Transverse colon (tissue), 4 donors: ENCODE measurements around the gene RNF113B. TPM values are rescaled to one million over a fixed set of nuclear protein-coding genes. Genes with fewer than 3 reads are reported as not detected.
A peak's percentile ranks its signal among the peaks of the same experiment; 100 is the strongest.

Experiments used
- DNase-seq: peaks from one replicate; pipeline ENCODE4 v3.0.0-alpha.2; 2019
- H3K27ac ChIP-seq, 4 donors: fragments of 200-600 bp; sonication (generic); 2 replicates each; pipeline ENCODE4 v1.5.1; 2016 to 2018; ENCODE audit warnings: inconsistent platforms in 4 of 4
- H3K27me3 ChIP-seq: fragments of 200-600 bp; sonication (generic); 2 replicates; pipeline ENCODE4 v1.5.1; 2017; ENCODE audit warnings: inconsistent platforms
- H3K36me3 ChIP-seq, 4 donors: fragments of 200-600 bp; sonication (generic); 2 replicates each; pipeline ENCODE4 v1.5.1; 2017 to 2019; ENCODE audit warnings: inconsistent platforms in 4 of 4
- H3K4me1 ChIP-seq, 4 donors: fragments of 200-600 bp; sonication (generic); 2 replicates each; pipeline ENCODE4 v1.5.1; 2017 to 2020; ENCODE audit warnings: inconsistent platforms in 4 of 4
- H3K4me3 ChIP-seq, 4 donors: fragments of 200-600 bp; sonication (generic); 1 replicate in 1 of 4; 2 replicates in 3 of 4; pipeline versions ENCODE4 v1.5.1 to v1.6.1; 2017 to 2019; ENCODE audit warnings: inconsistent platforms in 4 of 4
- H3K9me3 ChIP-seq, 2 donors: fragments of 200-600 bp; sonication (generic); 2 replicates each; pipeline ENCODE4 v1.5.1; 2017 to 2019; ENCODE audit warnings: inconsistent platforms in 2 of 2
- CTCF ChIP-seq, 5 experiments: fragments of 200-600 bp in 3 of 5; fragments of 450-650 bp in 2 of 5; sonication (generic) in 3 of 5; IDR thresholded peaks; 1 replicate in 2 of 5; 2 replicates in 3 of 5; pipeline ENCODE4 v1.5.1; 2016 to 2017; ENCODE audit warnings: antibody characterized with exemption in 5 of 5, inconsistent platforms in 3 of 5, mild to moderate bottlenecking in 2 of 5, moderate library complexity in 1 of 5
- EP300 ChIP-seq: sonication (generic); formaldehyde crosslinking; IDR thresholded peaks from one replicate; pipeline ENCODE4 v1.6.1; 2017; ENCODE audit warnings: antibody characterized with exemption, low read depth
- POLR2A ChIP-seq: fragments of 450-650 bp; IDR thresholded peaks from one replicate; pipeline ENCODE4 v1.6.1; 2016; ENCODE audit warnings: antibody characterized with exemption, mild to moderate bottlenecking, moderate library complexity
- POLR2AphosphoS5 ChIP-seq, 3 donors: sonication (generic); formaldehyde crosslinking; IDR thresholded peaks; one replicate each; pipeline ENCODE4 v1.6.1; 2016; ENCODE audit warnings: antibody characterized with exemption in 3 of 3
- WGBS, 2 donors: methylation state at CpG; one replicate each; pipeline ENCODE4 v1.1.5; 2018; ENCODE audit warnings: low coverage in 1 of 2; 5-methylcytosine and 5-hydroxymethylcytosine counted together
- in situ Hi-C, 4 donors: fragments of 200-750 bp; cut with MboI; loops; one replicate each; pipeline versions ENCODE4 v1.15.0 to v1.15.1; 2017; ENCODE audit warnings: low sequenced_read_pairs in 3 of 4, low pct_ligation_motif_present in 1 of 4, low pct_unique_long_range_greater_than_20kb in 1 of 4
- intact Hi-C: fragments of 100-400 bp; cut with DNase I; formaldehyde crosslinking; loops from one replicate; pipeline ENCODE4 v1.15.1; 2023; ENCODE audit warnings: low total_unique reads
- total RNA-seq, 4 donors: library from RNA; depleted of rRNA; stranded (reverse); fragments of >200 nt; gene quantifications; one replicate each; pipeline ENCODE4 v1.1.0, GENCODE V29; 2016

Gene RNF113B
- total RNA-seq, 4 donors from 2014 or later, result not detected

GRCh38 chr13:98155475-98156109 lies 21.5 kb downstream of the RNF113B start:
- intact Hi-C loops, result no loop called here
- 71 to 73% methylated on average over 3 to 5 of the region's 5 CpGs for WGBS, 2 donors
- in situ Hi-C loops, result loop anchor here in 1 of 4 donors (10.0 kb wide), 1 partner anchor 259 kb away; no protein-coding TSS in a partner anchor
- Histone ChIP-seq H3K27ac (no peak overlapping the region), H3K4me3 (no peak overlapping the region), H3K4me1 (no peaks in the 10 kb centered on the region), H3K9me3 (no peaks in the 10 kb centered on the region), H3K27me3 (no peaks in the 10 kb centered on the region), H3K36me3 (no peaks in the 10 kb centered on the region)
- TF ChIP-seq POLR2A, result no peak
- TF ChIP-seq POLR2AphosphoS5 (IDR thresholded peaks at IDR 0.05), result no peak
- TF ChIP-seq EP300, result no peak
- no peak for DNase-seq

GRCh38 chr13:98150832-98151479 lies 26.1 kb downstream of the RNF113B start:
- Histone ChIP-seq H3K9me3 (no peaks in the 10 kb centered on the region), H3K4me1 (no peaks in the 10 kb centered on the region), H3K4me3 (no peak overlapping the region), H3K36me3 (no peaks in the 10 kb centered on the region), H3K27me3 (no peaks in the 10 kb centered on the region), H3K27ac (no peak overlapping the region)
- in situ Hi-C loops (loop anchor here in 1 of 4 donors (10.0 kb wide), 1 partner anchor 264 kb away; no protein-coding TSS in a partner anchor), intact Hi-C loops (no loop called here)
- no peak for DNase-seq
- TF ChIP-seq EP300 (no peak), POLR2A (no peak), POLR2AphosphoS5 (IDR thresholded peaks at IDR 0.05) (no peak), CTCF (IDR thresholded peaks at IDR 0.05) (no peak)
- 73 to 77% methylated on average over 8 of the region's 8 CpGs for WGBS, 2 donors

- no peak for DNase-seq
- H3K27ac ChIP-seq, result no peak overlapping the region
- WGBS, 2 donors, result 61 to 66% methylated on average over 5 of the region's 5 CpGs
- intact Hi-C loops, result no loop called here
- no peak overlapping the region for H3K4me3 ChIP-seq
- peaks cover 10 to 17% (median 15%) of the 10 kb centered on the region in 4 donors for H3K4me1 ChIP-seq
- no peaks in the 10 kb centered on the region for H3K36me3 ChIP-seq
- TF ChIP-seq POLR2A (no peak), POLR2AphosphoS5 (IDR thresholded peaks at IDR 0.05) (no peak), EP300 (no peak), CTCF (IDR thresholded peaks at IDR 0.05) (no peak)
- in situ Hi-C loops, result loop anchor here in 3 of 4 donors (10.0 to 25.0 kb wide), 4 partner anchors 240 to 507 kb away; no protein-coding TSS in a partner anchor
- no peaks in the 10 kb centered on the region for H3K9me3 ChIP-seq
- H3K27me3 ChIP-seq, result peaks cover 1% of the 10 kb centered on the region
Observed at GRCh38 chr13:98147521-98147920, 29.5 kb downstream of the RNF113B start.

GRCh38 chr13:98144801-98145350 lies 32.2 kb downstream of the RNF113B start:
- H3K9me3 ChIP-seq, result no peaks in the 10 kb centered on the region
- DNase-seq, result no peak
- H3K27ac ChIP-seq, result peak overlapping the region; percentile 81 to 90 (median 84)
- in situ Hi-C loops (loop anchor here in 3 of 4 donors (10.0 to 25.0 kb wide), 4 partner anchors 242 to 510 kb away; no protein-coding TSS in a partner anchor), intact Hi-C loops (no loop called here)
- peak overlapping the region in 2 of 4 donors; percentile 87 to 94 for H3K4me3 ChIP-seq
- H3K36me3 ChIP-seq, result no peaks in the 10 kb centered on the region
- TF ChIP-seq CTCF (IDR thresholded peaks at IDR 0.05), result no peak
- TF ChIP-seq POLR2AphosphoS5 (IDR thresholded peaks at IDR 0.05), result no peak
- no peak for TF ChIP-seq POLR2A
- no peak for TF ChIP-seq EP300
- 41 to 52% methylated on average over 5 to 10 of the region's 10 CpGs for WGBS, 2 donors
- peaks cover 16 to 23% (median 19%) of the 10 kb centered on the region in 4 donors for H3K4me1 ChIP-seq
- H3K27me3 ChIP-seq, result peaks cover 5% of the 10 kb centered on the region
